NCI-H2081 (cell line): Measurements from ENCODE around the gene NBAS.
A peak's percentile ranks its signal among the peaks of the same experiment; 100 is the strongest.
"Not testable (repeated sequence)": the region's sequence is repeated elsewhere in the genome, so short reads cannot be mapped to it uniquely, and the experiment has no call there.

Experiments used
- DNase-seq, 2 experiments: peaks; one replicate each; lab custom pipeline; 2025; lab: John Stamatoyannopoulos, UW

NBAS gene

GRCh38 chr2:15363142-15363541 is 198.0 kb downstream of the NBAS start:
- no peak for DNase-seq

GRCh38 chr2:15359716-15360531 is 201.2 kb downstream of the NBAS start:
- DNase-seq = no peak

- no peak for DNase-seq
Observed at GRCh38 chr2:15357922-15358321, 203.2 kb downstream of the NBAS start.

- no peak for DNase-seq
Observed at GRCh38 chr2:15357186-15357585, 203.9 kb downstream of the NBAS start.

GRCh38 chr2:15355386-15355785 is 205.7 kb downstream of the NBAS start:
- DNase-seq = no peak

- DNase-seq = no peak
Observed at GRCh38 chr2:15354596-15355366, 206.4 kb downstream of the NBAS start.

GRCh38 chr2:15352363-15352762 is 208.8 kb downstream of the NBAS start:
- no peak for DNase-seq

GRCh38 chr2:15348636-15349035 is 212.5 kb downstream of the NBAS start:
- DNase-seq = no peak

- peak in 1 of 2 experiments; percentile 51 for DNase-seq
Observed at GRCh38 chr2:15348045-15348444, 213.1 kb downstream of the NBAS start.

- DNase-seq = no peak
Observed at GRCh38 chr2:15346624-15347023, 214.5 kb downstream of the NBAS start.

GRCh38 chr2:15337996-15338666 is 223.0 kb downstream of the NBAS start:
- DNase-seq = no peak

GRCh38 chr2:15334644-15335326 is 226.3 kb downstream of the NBAS start:
- DNase-seq = peak; percentile 36 to 77

- DNase-seq = no peak
Observed at GRCh38 chr2:15331787-15332186, 229.3 kb downstream of the NBAS start.

- no peak for DNase-seq
Observed at GRCh38 chr2:15325296-15325695, 235.8 kb downstream of the NBAS start.

- DNase-seq = no peak
Observed at GRCh38 chr2:15323227-15323626, 237.9 kb downstream of the NBAS start.

- DNase-seq = not testable (repeated sequence)
Observed at GRCh38 chr2:15321481-15321880, 239.7 kb downstream of the NBAS start.

- no peak for DNase-seq
Observed at GRCh38 chr2:15316370-15316814, 244.7 kb downstream of the NBAS start.

- DNase-seq = no peak
Observed at GRCh38 chr2:15315411-15315810, 245.7 kb downstream of the NBAS start.

- DNase-seq = no peak
Observed at GRCh38 chr2:15313657-15314056, 247.5 kb downstream of the NBAS start.

- DNase-seq = no peak
Observed at GRCh38 chr2:15311926-15312325, 249.2 kb downstream of the NBAS start.

- DNase-seq = no peak
Observed at GRCh38 chr2:15311201-15311907, 249.8 kb downstream of the NBAS start.
